Measurements from ENCODE around the gene ADCY10. TPM values are rescaled to one million over a fixed set of nuclear protein-coding genes. Genes with fewer than 3 reads are reported as not detected.
A peak's percentile ranks its signal among the peaks of the same experiment; 100 is the strongest.

ADCY10 gene
- total RNA-seq, 1 experiment from 2014 or later: 0.31 TPM

DNA sequence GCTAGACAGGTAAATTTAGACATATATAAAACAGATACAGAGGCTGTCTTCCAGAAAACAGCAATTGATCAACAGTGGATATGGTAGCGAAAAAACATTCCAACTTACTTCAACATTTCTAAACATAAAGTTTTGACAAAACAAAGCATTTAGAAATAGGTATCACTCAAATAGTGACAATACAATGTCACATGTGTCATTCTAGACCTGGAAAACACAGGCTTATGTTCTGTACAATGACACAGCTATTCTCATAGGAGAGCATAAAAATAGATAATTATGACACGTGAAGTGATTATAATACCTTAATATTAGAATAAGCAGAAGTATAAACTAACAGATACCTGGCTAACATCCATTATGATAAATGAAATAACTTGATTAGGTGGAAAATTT, 14.5 kb upstream of the ADCY10 start:
- TF ChIP-seq, protein P1, sequence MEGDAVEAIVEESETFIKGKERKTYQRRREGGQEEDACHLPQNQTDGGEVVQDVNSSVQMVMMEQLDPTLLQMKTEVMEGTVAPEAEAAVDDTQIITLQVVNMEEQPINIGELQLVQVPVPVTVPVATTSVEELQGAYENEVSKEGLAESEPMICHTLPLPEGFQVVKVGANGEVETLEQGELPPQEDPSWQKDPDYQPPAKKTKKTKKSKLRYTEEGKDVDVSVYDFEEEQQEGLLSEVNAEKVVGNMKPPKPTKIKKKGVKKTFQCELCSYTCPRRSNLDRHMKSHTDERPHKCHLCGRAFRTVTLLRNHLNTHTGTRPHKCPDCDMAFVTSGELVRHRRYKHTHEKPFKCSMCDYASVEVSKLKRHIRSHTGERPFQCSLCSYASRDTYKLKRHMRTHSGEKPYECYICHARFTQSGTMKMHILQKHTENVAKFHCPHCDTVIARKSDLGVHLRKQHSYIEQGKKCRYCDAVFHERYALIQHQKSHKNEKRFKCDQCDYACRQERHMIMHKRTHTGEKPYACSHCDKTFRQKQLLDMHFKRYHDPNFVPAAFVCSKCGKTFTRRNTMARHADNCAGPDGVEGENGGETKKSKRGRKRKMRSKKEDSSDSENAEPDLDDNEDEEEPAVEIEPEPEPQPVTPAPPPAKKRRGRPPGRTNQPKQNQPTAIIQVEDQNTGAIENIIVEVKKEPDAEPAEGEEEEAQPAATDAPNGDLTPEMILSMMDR (IDR thresholded peaks at IDR 0.05; ENCODE audit: unreplicated experiment): no peak
- H3K9me3 Mint-ChIP-seq (ENCODE audit: low read depth, unreplicated experiment): no peaks in the 10 kb centered on the region
- no TSS peak for BruUV-seq (replicated peaks)
- peak overlapping the region; percentile 66 for H3K4me3 Mint-ChIP-seq (ENCODE audit: low read depth, unreplicated experiment)
- no peaks in the 10 kb centered on the region for H3K27me3 Mint-ChIP-seq (ENCODE audit: unreplicated experiment)
- H3K36me3 Mint-ChIP-seq (ENCODE audit: insufficient read depth, unreplicated experiment): peaks cover 17% of the 10 kb centered on the region
- peak overlapping the region; percentile 82 for H3K27ac Mint-ChIP-seq (ENCODE audit: unreplicated experiment)
- CTCF ChIA-PET: interaction anchor here (0.7 to 2.4 kb wide), 4 partner anchors 8 to 154 kb away, joined by 3 to 16 read pairs (median 5); partner anchors contain the start of genes DCAF6 and MPC2
- intact Hi-C loops (cut with micrococcal nuclease; ENCODE audit: unreplicated experiment): loop anchor here (5.0 kb wide), 2 partner anchors 106 to 211 kb away; no protein-coding TSS in a partner anchor
- H3K4me1 Mint-ChIP-seq (ENCODE audit: low read depth, unreplicated experiment): peaks cover 33% of the 10 kb centered on the region
- no peak for DNase-seq

DNA sequence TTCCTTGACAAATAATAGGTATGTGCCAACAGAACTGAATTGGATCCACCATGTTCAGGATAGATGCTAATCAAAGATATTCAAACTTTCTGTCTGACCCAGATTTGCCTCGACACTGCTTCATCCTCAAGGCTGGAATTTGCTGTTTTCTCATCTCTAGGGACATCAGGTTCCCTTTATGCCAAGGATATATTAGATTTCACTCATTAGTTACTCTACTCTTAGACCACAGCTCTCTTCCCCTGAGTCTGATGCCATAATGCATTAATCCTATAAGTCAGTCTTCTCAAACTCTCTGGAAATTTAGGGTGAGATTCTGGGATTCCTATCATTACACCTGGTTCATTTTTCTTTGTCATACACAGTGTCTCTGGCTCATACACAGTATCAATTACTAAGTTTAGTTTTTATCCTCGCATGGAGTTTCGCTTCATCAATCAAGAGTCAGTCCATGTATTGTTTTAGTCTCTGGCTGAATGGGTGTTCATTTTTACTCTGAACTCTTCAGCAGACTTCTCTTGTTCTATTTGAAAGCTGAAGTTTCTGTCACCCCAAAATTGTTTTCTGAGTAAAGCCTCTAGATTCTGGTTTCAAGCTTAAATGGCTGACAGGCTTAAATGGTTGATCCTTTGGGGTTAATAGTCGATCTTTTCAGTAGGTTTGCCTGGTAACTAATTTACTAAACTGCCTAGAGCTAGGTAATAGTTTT, 13.3 kb upstream of the ADCY10 start:
- no peak for DNase-seq
- intact Hi-C loops (cut with micrococcal nuclease; ENCODE audit: unreplicated experiment): loop anchor here (5.0 kb wide), 2 partner anchors 105 to 210 kb away; no protein-coding TSS in a partner anchor
- CTCF ChIA-PET: interaction anchor here (0.5 to 2.4 kb wide), 8 partner anchors 9 to 220 kb away, joined by 3 to 16 read pairs (median 5); partner anchors contain the start of genes DCAF6, MPC2 and MPZL1
- TF ChIP-seq, protein P1 (IDR thresholded peaks at IDR 0.05; ENCODE audit: unreplicated experiment): no peak
- Mint-ChIP-seq H3K27ac (ENCODE audit: unreplicated experiment) (peak overlapping the region; percentile 82), H3K4me3 (ENCODE audit: low read depth, unreplicated experiment) (peak overlapping the region; percentile 66), H3K9me3 (ENCODE audit: low read depth, unreplicated experiment) (no peaks in the 10 kb centered on the region), H3K4me1 (ENCODE audit: low read depth, unreplicated experiment) (peaks cover 33% of the 10 kb centered on the region), H3K36me3 (ENCODE audit: insufficient read depth, unreplicated experiment) (peaks cover 22% of the 10 kb centered on the region), H3K27me3 (ENCODE audit: unreplicated experiment) (no peaks in the 10 kb centered on the region)
- no TSS peak for BruUV-seq (replicated peaks)

DNA sequence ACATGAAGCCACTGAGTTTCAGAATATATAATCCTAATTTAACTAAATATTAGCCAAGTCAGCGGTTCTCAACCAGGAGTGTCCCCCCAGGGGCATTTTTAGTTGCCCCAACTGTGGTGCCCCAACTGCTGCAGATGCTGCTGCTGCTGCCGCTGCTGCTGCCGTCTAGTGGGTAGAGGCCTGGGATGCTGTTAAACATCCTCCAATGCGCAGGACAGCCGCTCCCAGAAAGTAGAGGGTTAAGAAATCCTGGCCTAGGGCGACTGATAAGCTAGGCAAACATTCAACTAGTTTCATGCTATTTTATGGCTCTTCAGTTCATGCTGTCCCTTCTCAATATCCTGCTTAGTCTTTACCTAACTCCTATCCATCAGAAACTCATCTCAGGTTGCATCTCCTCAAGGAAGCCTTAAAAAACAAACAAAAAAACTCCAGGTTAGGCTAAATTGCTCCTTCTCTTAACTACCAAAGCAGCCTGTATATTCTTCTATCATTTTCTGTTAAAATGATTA, 12.6 kb upstream of the ADCY10 start:
- Mint-ChIP-seq H3K4me1 (ENCODE audit: low read depth, unreplicated experiment) (peaks cover 33% of the 10 kb centered on the region), H3K4me3 (ENCODE audit: low read depth, unreplicated experiment) (peak overlapping the region; percentile 66), H3K27ac (ENCODE audit: unreplicated experiment) (peak overlapping the region; percentile 82)

DNA sequence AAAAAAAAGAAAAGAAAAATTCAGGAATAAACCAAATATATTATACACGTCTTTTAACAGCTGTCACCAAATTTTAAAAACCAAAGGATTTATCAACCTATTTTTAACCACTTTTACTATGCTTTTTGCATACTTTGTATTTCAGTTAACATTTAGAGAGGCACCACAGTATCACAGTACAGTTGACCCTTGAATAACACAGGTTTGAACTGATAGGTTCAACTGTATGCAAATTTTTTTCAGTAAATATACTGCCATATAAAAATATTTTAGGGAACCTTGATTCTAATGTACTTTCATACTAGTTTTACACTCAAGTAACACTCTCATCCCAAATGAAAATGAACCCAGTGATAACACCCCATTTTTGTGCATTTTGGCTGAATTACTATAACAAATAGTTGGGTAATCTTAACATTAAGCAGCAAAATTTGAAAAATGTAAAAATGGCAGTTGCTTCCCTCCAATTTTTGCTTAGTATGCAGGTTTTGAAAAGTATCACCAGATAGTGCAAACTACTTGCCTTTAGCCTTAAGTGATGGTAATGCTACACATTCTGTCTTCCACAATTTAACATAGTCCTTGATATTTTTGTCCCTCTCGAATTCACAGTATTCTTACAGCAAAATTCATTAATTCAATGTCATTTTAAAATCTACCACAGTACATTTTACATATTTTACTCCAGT, 10.8 kb upstream of the ADCY10 start:
- peaks cover 33% of the 10 kb centered on the region for H3K4me1 Mint-ChIP-seq (ENCODE audit: low read depth, unreplicated experiment)

More for the DNA sequence above, 12.6 kb upstream of the ADCY10 start:
- peaks cover 22% of the 10 kb centered on the region for H3K36me3 Mint-ChIP-seq (ENCODE audit: insufficient read depth, unreplicated experiment)
- peak; percentile 68 for DNase-seq
- TF ChIP-seq, protein P1 (IDR thresholded peaks at IDR 0.05; ENCODE audit: unreplicated experiment): peak; percentile 40
- CTCF ChIA-PET: interaction anchor here (0.5 to 2.4 kb wide), 4 partner anchors 10 to 219 kb away, joined by 3 to 16 read pairs (median 6); no protein-coding TSS in a partner anchor
- H3K9me3 Mint-ChIP-seq (ENCODE audit: low read depth, unreplicated experiment): no peaks in the 10 kb centered on the region
- BruUV-seq (replicated peaks): no TSS peak
- H3K27me3 Mint-ChIP-seq (ENCODE audit: unreplicated experiment): no peaks in the 10 kb centered on the region
- intact Hi-C loops (cut with micrococcal nuclease; ENCODE audit: unreplicated experiment): loop anchor here (1.0 to 5.0 kb wide), 3 partner anchors 104 to 209 kb away; no protein-coding TSS in a partner anchor

More for the DNA sequence above, 10.8 kb upstream of the ADCY10 start:
- Mint-ChIP-seq H3K27ac (ENCODE audit: unreplicated experiment) (no peak overlapping the region), H3K27me3 (ENCODE audit: unreplicated experiment) (no peaks in the 10 kb centered on the region), H3K9me3 (ENCODE audit: low read depth, unreplicated experiment) (no peaks in the 10 kb centered on the region), H3K4me3 (ENCODE audit: low read depth, unreplicated experiment) (no peak overlapping the region), H3K36me3 (ENCODE audit: insufficient read depth, unreplicated experiment) (peaks cover 22% of the 10 kb centered on the region)
- CTCF ChIA-PET: no interaction called here
- intact Hi-C loops (cut with micrococcal nuclease; ENCODE audit: unreplicated experiment): loop anchor here (5.0 kb wide), 2 partner anchors 102 to 207 kb away; no protein-coding TSS in a partner anchor
- TF ChIP-seq, protein P1 (IDR thresholded peaks at IDR 0.05; ENCODE audit: unreplicated experiment): no peak
- BruUV-seq (replicated peaks): no TSS peak
- DNase-seq: no peak

Data from Calu3 (cell line).